Skeletal muscle tissue (tissue), 4 donors: Measurements from ENCODE around the gene GASK1B. TPM values are rescaled to one million over a fixed set of nuclear protein-coding genes. Genes with fewer than 3 reads are reported as not detected.

Experiments used
- H3K27ac ChIP-seq: one replicate; pipeline ENCODE4 v1.7.0; 2013; ENCODE audit warnings: mild to moderate bottlenecking, low read depth, low read length, inconsistent platforms
- H3K27me3 ChIP-seq, 3 donors: one replicate each; pipeline ENCODE4 v1.7.0; 2013; ENCODE audit warnings: low read length in 3 of 3; ENCODE audit not compliant: control insufficient read depth in 3 of 3, insufficient read depth in 3 of 3
- H3K36me3 ChIP-seq, 3 donors: one replicate each; pipeline ENCODE4 v1.7.0; 2013; ENCODE audit warnings: low read length in 3 of 3; ENCODE audit not compliant: control insufficient read depth in 3 of 3, insufficient read depth in 3 of 3
- H3K4me1 ChIP-seq, 3 donors: one replicate each; pipeline ENCODE4 v1.7.0; 2013; ENCODE audit warnings: low read length in 3 of 3, mild to moderate bottlenecking in 3 of 3; ENCODE audit not compliant: control insufficient read depth in 3 of 3, insufficient read depth in 3 of 3
- H3K4me3 ChIP-seq, 3 donors: one replicate each; pipeline ENCODE4 v1.7.0; 2013; ENCODE audit warnings: low read length in 3 of 3
- H3K9ac ChIP-seq, 3 donors: one replicate each; pipeline ENCODE4 v1.7.0; 2013; ENCODE audit warnings: low read length in 3 of 3, mild to moderate bottlenecking in 3 of 3, moderate library complexity in 2 of 3, low read depth in 1 of 3
- H3K9me3 ChIP-seq, 3 donors: one replicate each; pipeline ENCODE4 v1.7.0; 2013; ENCODE audit warnings: low read length in 3 of 3; ENCODE audit not compliant: control insufficient read depth in 3 of 3
- total RNA-seq: library from RNA; depleted of rRNA; stranded (reverse); fragments of >200 nt; gene quantifications from one replicate; pipeline ENCODE4 v1.2.3, GENCODE V29; 2014
- donor health status: Osteomylitis.

Gene GASK1B
- total RNA-seq, 1 donor from 2014 or later, result 24.5 TPM

DNA sequence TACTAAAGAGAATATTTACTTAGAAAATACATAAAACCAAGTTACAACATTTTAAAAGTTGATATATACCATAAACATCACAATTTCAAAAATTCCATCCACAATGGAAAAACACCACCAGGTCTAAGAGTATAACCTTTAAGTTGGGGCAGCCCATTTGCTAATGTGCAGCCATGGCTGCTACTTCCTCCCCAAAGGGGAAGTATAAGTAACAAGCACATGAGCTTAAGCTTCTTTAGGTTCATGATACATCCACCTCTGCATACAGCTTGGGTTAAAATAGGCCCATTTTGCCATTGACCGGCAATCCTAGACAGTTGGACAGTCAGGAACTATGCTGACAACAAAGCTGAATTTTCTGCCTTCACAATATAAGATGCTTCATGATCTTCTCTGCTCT is 16.6 kb upstream of the GASK1B start:
- H3K36me3 ChIP-seq, result no peaks in the 10 kb centered on the region
- H3K4me3 ChIP-seq, result no peak overlapping the region
- H3K27ac ChIP-seq, result no peak overlapping the region
- H3K27me3 ChIP-seq, result no peaks in the 10 kb centered on the region
- H3K9me3 ChIP-seq, result no peaks in the 10 kb centered on the region
- no peak overlapping the region for H3K9ac ChIP-seq
- H3K4me1 ChIP-seq, result peaks cover 0 to 5% (median 5%) of the 10 kb centered on the region in 3 donors

GRCh38 chr4:158186815-158187214 is 14.0 kb upstream of the GASK1B start:
- H3K4me1 ChIP-seq, result no peaks in the 10 kb centered on the region

DNA sequence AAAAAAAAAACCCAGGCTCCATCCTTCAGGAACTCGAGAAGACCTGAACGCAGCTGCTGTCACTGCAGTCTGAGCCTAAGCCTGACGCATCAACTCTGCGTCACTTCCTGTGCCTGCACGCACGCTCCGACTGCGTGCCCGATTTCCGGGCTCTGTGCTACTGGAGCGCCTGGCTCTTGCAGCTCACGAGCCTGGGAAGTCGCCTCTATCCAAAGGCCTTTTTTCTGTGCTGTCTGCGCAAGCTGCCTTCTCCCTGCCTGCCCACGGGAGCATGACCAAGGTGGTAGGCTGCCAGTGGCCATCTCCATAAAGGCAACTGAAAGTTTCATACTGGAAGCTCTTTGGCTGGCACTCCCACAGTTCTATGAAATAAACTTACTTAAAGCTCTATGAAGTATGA is 9.9 kb upstream of the GASK1B start:
- Histone ChIP-seq H3K27ac (no peak overlapping the region), H3K4me1 (no peaks in the 10 kb centered on the region), H3K9ac (no peak overlapping the region), H3K9me3 (no peaks in the 10 kb centered on the region), H3K27me3 (no peaks in the 10 kb centered on the region), H3K4me3 (peak overlapping the region in 1 of 3 donors; percentile 20), H3K36me3 (no peaks in the 10 kb centered on the region)

More at GRCh38 chr4:158186815-158187214, 14.0 kb upstream of the GASK1B start:
- H3K27me3 ChIP-seq, result no peaks in the 10 kb centered on the region
- H3K4me3 ChIP-seq, result no peak overlapping the region
- no peak overlapping the region for H3K9ac ChIP-seq
- no peaks in the 10 kb centered on the region for H3K36me3 ChIP-seq
- no peaks in the 10 kb centered on the region for H3K9me3 ChIP-seq
- H3K27ac ChIP-seq, result no peak overlapping the region

GRCh38 chr4:158181906-158182305 is 9.1 kb upstream of the GASK1B start:
- no peaks in the 10 kb centered on the region for H3K9me3 ChIP-seq
- H3K27ac ChIP-seq, result no peak overlapping the region
- H3K9ac ChIP-seq, result no peak overlapping the region
- H3K4me1 ChIP-seq, result no peaks in the 10 kb centered on the region
- H3K27me3 ChIP-seq, result no peaks in the 10 kb centered on the region
- no peak overlapping the region for H3K4me3 ChIP-seq
- no peaks in the 10 kb centered on the region for H3K36me3 ChIP-seq

DNA sequence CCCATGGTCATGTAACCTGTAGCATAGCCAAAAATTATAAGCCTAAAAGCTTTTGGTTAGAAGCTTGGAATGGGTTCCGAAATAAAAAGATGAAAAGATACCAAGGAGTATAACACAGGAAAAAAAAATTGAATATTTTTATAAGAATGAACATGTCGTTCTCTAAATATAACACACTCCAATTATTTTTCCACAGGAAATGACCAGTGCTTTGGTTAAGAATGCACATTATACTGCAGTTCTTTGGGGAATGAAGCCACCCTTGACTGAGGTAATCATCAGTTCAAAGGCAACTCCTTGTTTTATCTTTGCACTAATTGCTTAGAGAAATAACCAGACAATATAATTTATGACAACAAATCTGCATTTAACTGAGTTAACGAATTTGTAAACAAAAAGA is 6.6 kb upstream of the GASK1B start:
- H3K27me3 ChIP-seq, result no peaks in the 10 kb centered on the region
- H3K9ac ChIP-seq, result no peak overlapping the region
- no peaks in the 10 kb centered on the region for H3K4me1 ChIP-seq
- no peaks in the 10 kb centered on the region for H3K36me3 ChIP-seq
- H3K9me3 ChIP-seq, result no peaks in the 10 kb centered on the region
- no peak overlapping the region for H3K27ac ChIP-seq
- no peak overlapping the region for H3K4me3 ChIP-seq

GRCh38 chr4:158176776-158177175 is 4.0 kb upstream of the GASK1B start:
- H3K4me3 ChIP-seq, result no peak overlapping the region
- H3K27me3 ChIP-seq, result no peaks in the 10 kb centered on the region
- peaks cover 0 to 10% (median 0%) of the 10 kb centered on the region in 3 donors for H3K4me1 ChIP-seq
- H3K9ac ChIP-seq, result no peak overlapping the region
- H3K9me3 ChIP-seq, result no peaks in the 10 kb centered on the region
- H3K27ac ChIP-seq, result no peak overlapping the region
- no peaks in the 10 kb centered on the region for H3K36me3 ChIP-seq

GRCh38 chr4:158176108-158176507 is 3.3 kb upstream of the GASK1B start:
- Histone ChIP-seq H3K9me3 (no peaks in the 10 kb centered on the region), H3K9ac (no peak overlapping the region), H3K27me3 (no peaks in the 10 kb centered on the region), H3K4me1 (peaks cover 2 to 10% (median 2%) of the 10 kb centered on the region in 3 donors), H3K27ac (no peak overlapping the region), H3K36me3 (no peaks in the 10 kb centered on the region), H3K4me3 (no peak overlapping the region)

GRCh38 chr4:158170691-158171561 is 1.9 kb downstream of the GASK1B start:
- Histone ChIP-seq H3K9ac (peak overlapping the region; percentile 62 to 77 (median 76)), H3K4me3 (peak overlapping the region; percentile 66 to 74 (median 69)), H3K4me1 (peaks cover 7 to 20% (median 8%) of the 10 kb centered on the region in 3 donors), H3K27me3 (peaks cover 4 to 10% (median 7%) of the 10 kb centered on the region in 3 donors), H3K27ac (peak overlapping the region; percentile 67), H3K36me3 (no peaks in the 10 kb centered on the region), H3K9me3 (no peaks in the 10 kb centered on the region)

DNA sequence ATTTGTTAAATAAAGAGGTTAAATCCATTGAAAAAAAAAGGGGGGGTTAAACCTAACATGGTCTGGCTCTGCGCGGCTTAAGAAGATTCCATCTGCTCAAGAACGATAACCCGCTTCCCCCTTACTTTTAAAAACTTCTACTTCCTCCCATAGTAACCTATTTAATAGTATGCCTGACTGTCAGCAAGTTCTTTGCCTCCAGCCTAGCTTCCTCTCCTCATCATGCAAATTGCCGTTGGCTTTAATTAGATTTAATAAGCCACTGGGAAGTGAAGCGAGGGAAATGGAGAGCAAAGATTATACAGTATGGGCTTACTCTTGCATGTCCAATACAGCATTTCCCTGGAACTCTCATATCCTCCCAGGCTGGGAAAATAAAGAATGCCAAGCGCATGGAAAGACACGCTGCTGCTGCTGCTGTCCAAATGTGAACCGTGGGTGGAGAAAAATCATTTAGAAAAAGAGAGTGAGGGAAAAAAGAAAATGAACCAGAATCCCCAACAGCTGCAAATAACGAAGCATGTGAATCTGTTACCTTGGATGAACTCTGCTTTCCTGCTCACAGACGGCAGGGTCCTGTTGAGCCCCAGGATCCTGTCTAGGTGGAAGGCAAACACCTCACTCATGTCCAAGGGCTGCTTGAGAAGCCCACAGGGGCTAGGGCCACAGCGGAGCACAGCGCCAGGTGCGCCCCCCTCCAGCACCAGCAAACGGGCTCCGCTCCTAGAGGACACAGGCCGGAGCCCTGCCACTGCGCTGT is 2.7 kb downstream of the GASK1B start:
- peak overlapping the region; percentile 62 to 77 (median 73) for H3K9ac ChIP-seq
- peak overlapping the region; percentile 66 to 74 (median 69) for H3K4me3 ChIP-seq
- H3K27ac ChIP-seq, result peak overlapping the region; percentile 67
- H3K27me3 ChIP-seq, result peaks cover 4 to 10% (median 7%) of the 10 kb centered on the region in 3 donors
- H3K36me3 ChIP-seq, result no peaks in the 10 kb centered on the region
- H3K9me3 ChIP-seq, result no peaks in the 10 kb centered on the region
- H3K4me1 ChIP-seq, result peaks cover 7 to 20% (median 8%) of the 10 kb centered on the region in 3 donors

GRCh38 chr4:158169506-158169905 is 3.3 kb downstream of the GASK1B start:
- H3K27me3 ChIP-seq, result peaks cover 4 to 10% (median 7%) of the 10 kb centered on the region in 3 donors
- H3K4me3 ChIP-seq, result peak overlapping the region; percentile 24 to 74 (median 69)
- H3K9me3 ChIP-seq, result no peaks in the 10 kb centered on the region
- H3K27ac ChIP-seq, result peak overlapping the region; percentile 67
- no peaks in the 10 kb centered on the region for H3K36me3 ChIP-seq
- peaks cover 7 to 20% (median 12%) of the 10 kb centered on the region in 3 donors for H3K4me1 ChIP-seq
- peak overlapping the region; percentile 28 to 77 (median 73) for H3K9ac ChIP-seq
